Fibroblast of lung (primary cell): ENCODE measurements around the gene EMC7.

Experiments used
- CTCF ChIP-seq, 2 donors: IDR thresholded peaks in 1 of 2; conservative IDR thresholded peaks in 1 of 2; 1 replicate in 1 of 2; 2 replicates in 1 of 2; pipeline ENCODE4 v1.5.1; 2011 to 2012; ENCODE audit warnings: low read length in 2 of 2, control low read depth in 1 of 2, inconsistent platforms in 1 of 2, low read depth in 1 of 2, mild to moderate bottlenecking in 1 of 2
- EZH2 ChIP-seq: IDR thresholded peaks from 2 replicates; pipeline ENCODE4 v1.5.1; 2012; ENCODE audit warnings: low read length, control low read depth, mild to moderate bottlenecking; ENCODE audit errors: missing control alignments

- TF ChIP-seq CTCF (conservative IDR thresholded peaks at IDR 0.05 in 1 of 2, IDR thresholded peaks at IDR 0.05 in 1 of 2; ENCODE audit: low read depth in 1 of 2, low read length in 2 of 2) (no peak), EZH2 (no peak)
These were observed 42.2 kb downstream of the EMC7 start for GRCh38 chr15:34059476-34059875.
